Upper lobe of left lung (tissue), 4 donors: ENCODE results near the gene FHIT.

Experiments
- POLR2A ChIP-seq, 4 donors: fragments of 450-650 bp; IDR thresholded peaks; one replicate each; pipeline ENCODE4 v1.5.1; 2016 to 2017; ENCODE audit warnings: antibody characterized with exemption in 4 of 4, mild to moderate bottlenecking in 2 of 4
- TF ChIP-seq, protein P1 (sequence below), 6 experiments: fragments of 450-650 bp in 4 of 6; fragments of 200-600 bp in 2 of 6; sonication (generic) in 2 of 6; IDR thresholded peaks; one replicate each; pipeline ENCODE4 v1.5.1; 2016 to 2019; ENCODE audit warnings: antibody characterized with exemption in 6 of 6

DNA sequence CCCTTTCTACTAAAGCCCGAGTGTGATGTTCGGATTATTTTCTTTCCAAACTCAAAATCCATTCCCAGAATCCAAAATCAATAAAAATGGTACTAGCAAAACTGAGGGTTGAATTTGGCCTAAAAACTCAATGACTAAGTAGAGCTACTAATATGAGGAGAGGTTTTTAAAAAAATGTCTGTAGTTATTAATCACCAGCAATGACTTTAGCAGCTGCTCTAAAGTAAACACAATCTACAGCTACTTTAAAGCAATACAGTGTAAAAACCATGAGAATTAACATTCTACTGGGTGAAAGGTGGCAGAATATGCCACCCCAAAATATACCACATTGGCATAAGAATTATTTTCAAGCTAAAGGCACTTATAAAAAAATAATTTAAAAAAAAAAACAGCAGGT, 23.5 kb downstream of the FHIT start:
- no peak for TF ChIP-seq POLR2A (IDR thresholded peaks at IDR 0.05)
- TF ChIP-seq, protein P1, sequence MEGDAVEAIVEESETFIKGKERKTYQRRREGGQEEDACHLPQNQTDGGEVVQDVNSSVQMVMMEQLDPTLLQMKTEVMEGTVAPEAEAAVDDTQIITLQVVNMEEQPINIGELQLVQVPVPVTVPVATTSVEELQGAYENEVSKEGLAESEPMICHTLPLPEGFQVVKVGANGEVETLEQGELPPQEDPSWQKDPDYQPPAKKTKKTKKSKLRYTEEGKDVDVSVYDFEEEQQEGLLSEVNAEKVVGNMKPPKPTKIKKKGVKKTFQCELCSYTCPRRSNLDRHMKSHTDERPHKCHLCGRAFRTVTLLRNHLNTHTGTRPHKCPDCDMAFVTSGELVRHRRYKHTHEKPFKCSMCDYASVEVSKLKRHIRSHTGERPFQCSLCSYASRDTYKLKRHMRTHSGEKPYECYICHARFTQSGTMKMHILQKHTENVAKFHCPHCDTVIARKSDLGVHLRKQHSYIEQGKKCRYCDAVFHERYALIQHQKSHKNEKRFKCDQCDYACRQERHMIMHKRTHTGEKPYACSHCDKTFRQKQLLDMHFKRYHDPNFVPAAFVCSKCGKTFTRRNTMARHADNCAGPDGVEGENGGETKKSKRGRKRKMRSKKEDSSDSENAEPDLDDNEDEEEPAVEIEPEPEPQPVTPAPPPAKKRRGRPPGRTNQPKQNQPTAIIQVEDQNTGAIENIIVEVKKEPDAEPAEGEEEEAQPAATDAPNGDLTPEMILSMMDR (IDR thresholded peaks at IDR 0.05), result no peak
